ENCODE results near the gene METTL4.

The METTL4 gene

DNA sequence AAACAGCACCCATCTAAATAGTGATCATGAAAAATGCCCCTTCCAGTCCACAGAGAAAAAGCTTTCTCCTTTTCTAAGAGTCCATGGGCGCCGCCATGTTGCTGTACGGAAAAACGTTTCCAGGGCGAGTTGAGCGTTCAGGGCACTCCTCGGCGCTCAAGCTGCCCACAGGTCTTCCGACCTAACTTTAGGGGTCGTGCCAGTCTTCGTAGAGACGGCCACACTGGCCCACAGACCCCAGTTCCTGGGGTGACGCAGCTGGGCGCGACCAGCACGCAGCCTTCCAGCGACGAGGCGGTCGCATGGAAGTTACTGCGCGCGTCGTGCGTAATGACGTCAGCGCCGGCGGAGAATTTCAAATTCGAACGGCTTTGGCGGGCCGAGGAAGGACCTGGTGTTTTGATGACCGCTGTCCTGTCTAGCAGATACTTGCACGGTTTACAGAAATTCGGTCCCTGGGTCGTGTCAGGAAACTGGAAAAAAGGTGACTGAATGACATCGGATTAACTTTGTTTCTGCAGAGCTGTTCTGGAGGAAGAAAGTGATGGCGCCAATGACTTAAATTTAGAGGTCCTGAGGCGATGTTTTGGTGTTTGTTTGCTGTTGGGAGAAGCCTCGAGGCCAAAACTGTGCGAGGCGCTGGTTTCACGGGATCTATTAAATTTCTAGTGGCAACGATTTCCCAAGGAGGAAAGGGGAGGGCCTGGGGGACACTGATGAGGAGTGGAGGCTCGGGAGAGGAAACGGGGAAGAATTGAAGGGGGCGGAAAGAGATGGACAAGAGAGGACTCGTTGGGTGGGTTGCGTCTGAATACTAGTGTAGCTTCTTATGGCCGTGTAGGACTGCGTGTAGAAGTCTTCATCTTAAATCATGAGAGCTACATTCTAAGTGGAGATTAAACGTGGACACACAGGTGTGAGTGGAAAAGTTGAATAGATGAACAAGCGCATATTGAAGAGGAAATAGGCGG is at the start of gene METTL4, which contains the start of gene NDC80:
METTL4 (minus strand) TSS at position 306 of the 971 bp plus-strand sequence. CDS start 4,289 bp downstream, outside the sequence.
NDC80 (plus strand) TSS at position 358 of the 971 bp plus-strand sequence. CDS start 1,429 bp downstream, outside the sequence.
- peak within 1 kb of the TSS; percentile 89 for H3K4me3 ChIP-seq (ENCODE audit: low read length)
- no peak for TF ChIP-seq CTCF (conservative IDR thresholded peaks at IDR 0.05; ENCODE audit: low read length)
- peak; percentile 86 for DNase-seq (ENCODE audit: low read depth)

DNA sequence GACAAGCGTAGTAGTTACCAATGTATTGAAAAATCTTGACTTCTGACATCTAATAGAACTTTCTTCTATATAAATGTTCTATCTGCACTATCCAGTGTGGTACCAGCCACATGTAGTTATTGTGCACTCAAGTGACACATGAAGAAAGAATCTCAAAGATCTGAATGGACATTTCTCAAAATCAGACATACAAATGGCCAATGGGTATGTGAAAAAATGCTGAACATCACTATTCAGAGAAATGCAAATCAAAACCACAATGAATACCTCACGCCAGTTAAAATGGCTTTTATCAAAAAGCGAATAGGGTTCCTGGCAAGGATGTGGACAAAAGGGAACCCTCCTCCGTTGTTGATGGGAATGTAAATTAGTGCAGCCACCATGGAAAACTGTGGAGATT is 46.7 kb upstream of the METTL4 start:
- peak; percentile 46 for DNase-seq (ENCODE audit: low read depth)
- H3K4me3 ChIP-seq (ENCODE audit: low read length): no peak overlapping the region
- TF ChIP-seq CTCF (conservative IDR thresholded peaks at IDR 0.05; ENCODE audit: low read length): no peak

DNA sequence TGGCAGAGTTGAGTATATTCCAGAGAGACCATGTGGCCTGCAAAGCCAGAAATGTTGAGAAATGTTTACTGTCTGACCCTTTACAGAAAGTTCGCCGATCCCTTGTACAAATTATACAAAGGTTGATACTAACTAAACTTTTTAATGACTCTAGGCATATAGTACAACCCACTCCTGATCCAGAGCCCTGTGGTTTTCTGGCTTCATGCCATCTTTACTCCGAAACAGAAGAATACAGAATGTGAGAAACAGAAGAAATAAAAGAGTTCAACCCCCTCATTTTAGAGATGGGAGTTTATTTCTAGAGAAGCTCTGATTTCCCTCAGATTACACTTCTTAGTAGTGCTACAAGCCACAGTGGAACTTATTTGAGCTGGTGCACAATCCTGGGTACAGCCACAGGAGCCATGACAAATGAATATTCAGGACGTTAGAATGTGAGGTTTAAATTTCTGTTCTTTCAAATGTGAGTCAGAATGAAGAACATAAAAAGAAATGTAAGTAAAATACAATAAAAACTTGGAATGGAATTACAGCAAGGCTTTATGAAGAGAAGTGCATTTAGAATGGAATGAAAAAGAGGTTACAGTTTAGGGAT is 46.2 kb upstream of the METTL4 start:
- TF ChIP-seq CTCF (conservative IDR thresholded peaks at IDR 0.05; ENCODE audit: low read length): no peak
- H3K4me3 ChIP-seq (ENCODE audit: low read length): no peak overlapping the region
- DNase-seq (ENCODE audit: low read depth): no peak

DNA sequence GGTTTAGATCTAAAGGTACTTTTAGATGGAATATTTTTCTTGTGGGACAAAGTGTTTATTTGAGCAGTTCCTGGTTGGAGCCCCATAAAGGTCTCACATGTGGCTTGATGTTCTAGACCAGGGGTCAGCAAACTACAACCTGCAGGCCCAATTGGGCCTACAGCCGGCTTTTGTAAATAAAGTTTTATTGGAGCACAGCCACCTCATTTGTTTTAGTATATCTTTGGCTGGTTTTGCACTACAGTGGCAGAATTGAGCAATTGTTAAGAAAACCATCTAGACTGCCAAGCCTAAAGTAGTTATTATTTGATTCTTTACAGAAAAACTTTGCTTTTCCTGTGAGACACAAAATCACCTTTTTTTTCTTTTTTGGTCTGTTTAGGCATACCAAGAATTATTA is 41.7 kb upstream of the METTL4 start:
- TF ChIP-seq CTCF (conservative IDR thresholded peaks at IDR 0.05; ENCODE audit: low read length): no peak
- DNase-seq (ENCODE audit: low read depth): no peak
- H3K4me3 ChIP-seq (ENCODE audit: low read length): no peak overlapping the region

- no peak overlapping the region for H3K4me3 ChIP-seq (ENCODE audit: low read length)
- TF ChIP-seq CTCF (conservative IDR thresholded peaks at IDR 0.05; ENCODE audit: low read length): no peak
- no peak for DNase-seq (ENCODE audit: low read depth)
Measured at GRCh38 chr18:2610549-2610948, 39.2 kb upstream of the METTL4 start.

DNA sequence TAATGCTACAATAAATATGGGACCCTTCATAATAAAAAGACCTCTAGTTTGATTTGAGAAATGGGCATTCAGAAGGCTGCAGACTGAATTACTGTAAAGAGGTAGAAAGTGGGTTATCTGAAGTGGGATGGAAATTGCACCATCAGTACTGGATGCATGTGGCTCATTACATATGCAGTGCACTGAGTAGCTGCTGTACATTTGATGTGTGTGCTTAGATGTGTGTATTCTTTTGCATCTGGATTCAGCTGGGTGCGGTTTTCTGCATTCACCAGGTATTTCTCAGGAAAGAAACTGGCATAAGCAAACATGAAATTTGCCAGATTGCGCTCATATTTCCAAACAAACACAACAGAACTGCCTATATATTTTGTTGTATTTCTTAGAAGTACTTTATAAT is 38.3 kb upstream of the METTL4 start:
- no peak for TF ChIP-seq CTCF (conservative IDR thresholded peaks at IDR 0.05; ENCODE audit: low read length)
- no peak overlapping the region for H3K4me3 ChIP-seq (ENCODE audit: low read length)
- no peak for DNase-seq (ENCODE audit: low read depth)
